Fibroblast of skin of scalp (primary cell): ENCODE data around the gene SAXO1.
"Not testable (repeated sequence)": the region's sequence is repeated elsewhere in the genome, so short reads cannot be mapped to it uniquely, and the experiment has no call there.

Experiments used
- DNase-seq: peaks from one replicate; pipeline ENCODE4 v3.0.0-alpha.2; 2013

Gene SAXO1

DNA sequence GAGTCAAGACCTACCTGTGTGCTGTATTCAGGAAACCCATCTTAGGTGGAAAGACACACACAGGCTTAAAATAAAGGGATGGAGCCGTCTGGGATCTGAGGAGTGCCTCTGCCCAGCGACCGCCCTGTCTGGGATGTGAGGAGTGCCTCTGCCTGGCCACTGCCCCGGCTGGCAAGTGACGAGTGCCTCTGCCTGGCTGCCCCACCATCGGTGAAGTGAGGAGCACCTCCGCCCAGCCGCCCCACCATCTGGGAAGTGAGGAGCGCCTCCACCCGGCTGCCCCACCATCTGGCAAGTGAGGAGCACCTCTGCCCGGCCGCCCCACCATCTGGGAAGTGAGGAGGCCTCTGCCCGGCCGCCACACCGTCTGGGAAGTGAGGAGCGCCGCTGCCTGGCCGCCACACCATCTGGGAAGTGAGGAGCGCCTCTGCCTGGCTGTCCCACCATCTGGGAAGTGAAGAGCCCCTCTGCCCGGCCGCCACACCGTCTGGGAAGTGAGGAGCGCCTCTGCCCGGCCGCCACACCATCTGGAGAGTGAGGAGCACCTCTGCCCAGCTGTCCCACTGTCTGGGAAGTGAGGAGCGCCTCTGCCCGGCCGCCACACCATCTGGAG, 33.7 kb downstream of the SAXO1 start:
- no peak for DNase-seq

DNA sequence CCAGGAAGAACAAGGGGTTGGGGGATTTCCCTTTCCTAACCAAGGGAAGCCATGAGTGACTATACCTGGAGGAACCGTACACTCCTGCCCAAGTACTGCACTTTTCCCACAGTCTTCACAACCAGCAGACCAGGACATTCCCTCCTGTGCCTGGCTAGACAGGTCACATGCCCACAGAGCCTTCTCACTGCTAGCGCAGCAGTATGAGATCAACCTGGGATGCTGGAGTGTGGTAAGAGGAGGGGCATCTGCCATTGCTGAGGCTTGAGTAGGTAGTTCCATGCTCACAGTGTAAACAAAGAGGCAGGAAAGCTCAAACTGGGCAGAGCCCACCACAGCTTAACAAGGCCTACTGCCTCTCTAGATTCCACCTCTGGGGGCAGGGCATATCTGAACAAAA, 35.9 kb downstream of the SAXO1 start:
- no peak for DNase-seq

DNA sequence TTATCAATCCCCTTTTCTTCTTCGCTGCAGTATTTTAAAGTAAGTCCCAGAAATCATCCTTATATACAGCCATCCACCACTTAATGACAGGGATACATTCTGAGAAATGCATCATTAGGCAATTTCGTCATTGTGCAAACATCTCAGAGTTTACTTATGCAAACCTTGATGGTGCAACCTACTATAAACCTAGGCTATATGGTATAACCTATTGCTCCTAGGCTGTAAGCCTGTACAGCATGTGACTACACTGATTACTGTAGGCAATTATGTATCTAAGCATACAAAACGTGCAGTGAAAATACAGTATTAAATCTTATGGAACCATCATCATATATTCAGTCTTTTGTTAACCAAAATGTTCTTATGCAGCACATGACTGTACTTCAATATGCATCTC, 36.8 kb downstream of the SAXO1 start:
- DNase-seq = no peak

DNA sequence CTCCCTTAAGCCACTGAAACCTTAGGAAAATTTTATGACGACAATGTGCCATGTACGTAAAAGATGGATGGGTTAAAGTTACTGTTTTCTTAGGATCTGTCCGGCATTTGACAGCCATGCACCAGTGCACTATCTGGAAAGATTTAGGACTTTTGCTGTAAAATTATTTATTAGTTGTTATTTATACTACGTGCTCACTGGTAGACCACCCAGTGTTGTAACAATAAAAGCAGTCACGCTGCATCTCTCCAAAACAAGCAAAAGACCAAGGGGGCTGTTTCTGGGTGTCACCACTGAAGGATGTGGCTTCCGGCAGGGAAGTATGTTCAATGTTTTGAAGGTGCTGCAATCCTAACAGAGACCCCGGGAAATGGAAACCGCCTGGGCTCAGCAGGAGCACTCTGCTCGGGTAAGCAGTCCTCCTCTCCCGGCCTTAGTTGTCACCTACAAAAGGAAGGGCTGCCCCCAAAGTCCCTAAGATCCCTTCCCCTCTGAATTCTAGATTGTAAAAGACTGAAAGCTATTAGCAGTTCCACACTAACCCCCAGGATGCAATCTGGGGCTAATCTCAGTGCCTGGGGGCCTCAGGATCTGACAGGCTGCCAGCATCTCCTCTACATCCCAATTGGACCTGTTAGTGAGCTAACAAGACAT, 38.6 kb downstream of the SAXO1 start:
- peak; percentile 7 for DNase-seq

DNA sequence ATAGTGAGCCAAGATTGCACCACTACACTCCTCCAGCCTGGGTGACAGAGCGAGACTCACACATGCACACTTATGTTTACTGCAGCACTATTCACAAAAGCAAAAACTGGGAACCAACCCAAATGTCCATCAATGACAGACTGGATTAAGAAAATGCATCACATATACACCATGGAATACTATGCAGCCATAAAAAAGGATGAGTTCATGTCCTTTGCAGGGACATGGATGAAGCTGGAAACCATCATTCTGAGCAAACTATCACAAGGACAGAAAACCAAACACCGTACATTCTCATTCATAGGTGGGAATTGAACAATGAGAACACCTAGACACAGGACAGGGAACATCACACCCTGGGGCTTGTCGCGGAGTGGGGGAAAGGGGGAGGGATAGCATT, 41.8 kb downstream of the SAXO1 start:
- not testable (repeated sequence) for DNase-seq

DNA sequence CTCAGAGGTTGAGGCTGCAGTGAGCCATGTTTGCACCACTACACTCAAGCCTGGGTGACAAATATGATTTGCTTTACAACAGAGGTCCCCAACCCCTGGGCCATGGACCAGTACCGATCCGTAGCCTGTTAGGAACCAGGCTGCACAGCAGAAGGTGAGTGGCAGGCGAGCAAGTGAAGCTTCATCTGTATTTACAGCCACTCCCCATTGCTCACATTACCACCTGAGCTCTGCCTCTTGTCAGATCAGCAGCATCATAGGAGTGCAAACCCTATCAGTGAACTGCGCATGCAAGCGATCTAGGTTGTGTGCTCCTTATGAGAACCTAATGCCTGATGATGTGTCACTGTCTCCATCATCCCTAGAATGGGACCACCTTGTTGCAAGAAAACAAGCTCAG, 42.5 kb downstream of the SAXO1 start:
- DNase-seq = no peak

DNA sequence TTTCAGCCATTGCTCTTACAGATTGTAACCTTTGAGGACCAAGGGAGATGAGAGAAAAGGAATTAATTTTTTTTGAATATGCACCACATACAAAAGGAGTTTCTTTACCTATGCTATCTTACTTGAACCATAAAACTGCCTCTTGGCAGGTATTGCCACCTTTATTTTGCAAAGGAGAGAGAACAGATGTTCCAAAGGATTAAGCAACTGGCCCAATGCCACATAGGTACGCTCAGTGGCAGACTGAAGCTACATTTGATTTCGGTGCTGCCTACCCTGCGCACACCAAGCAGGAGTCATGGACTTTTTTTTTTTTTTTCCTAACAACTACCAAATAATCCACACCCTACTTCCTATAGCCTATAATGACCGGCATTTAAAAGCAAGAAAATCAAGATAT, 43.1 kb downstream of the SAXO1 start:
- DNase-seq = no peak

DNA sequence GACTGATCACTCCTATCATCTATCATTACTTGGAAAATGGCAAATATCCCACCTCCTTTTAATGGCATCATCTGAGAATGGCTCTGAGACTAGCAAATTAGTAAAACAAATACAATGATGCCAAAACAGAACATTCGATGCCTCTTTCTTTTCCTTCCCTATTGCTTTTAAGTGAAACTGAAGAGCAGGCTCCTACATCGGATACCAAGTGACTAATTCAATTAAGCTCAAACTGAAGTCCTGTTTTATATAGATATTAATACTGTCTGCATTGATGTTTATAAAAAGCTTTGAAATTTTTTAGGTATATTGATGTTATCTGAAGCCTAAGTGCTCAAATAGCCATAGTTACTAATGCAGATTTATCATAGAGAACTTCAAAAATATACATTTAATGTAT, 43.9 kb downstream of the SAXO1 start:
- no peak for DNase-seq

DNA sequence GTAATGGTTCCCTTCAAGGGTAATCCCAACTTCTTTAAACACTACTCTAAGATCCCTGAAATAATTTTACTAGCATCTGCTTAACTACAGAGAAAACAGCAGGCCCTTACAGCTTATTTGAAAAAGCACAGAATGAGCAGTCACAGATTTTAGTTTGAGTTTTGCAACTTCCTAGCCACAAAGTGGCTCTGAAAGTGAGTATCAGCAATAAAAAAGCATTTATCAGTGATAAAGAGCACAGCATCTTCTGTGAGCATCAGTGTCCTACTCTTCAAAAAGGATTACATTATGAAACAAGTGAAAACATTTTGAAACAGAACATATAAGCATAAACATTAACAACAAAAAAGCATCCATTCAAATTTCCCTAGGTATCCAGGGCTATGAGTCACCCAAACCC, 45.0 kb downstream of the SAXO1 start:
- DNase-seq = no peak

DNA sequence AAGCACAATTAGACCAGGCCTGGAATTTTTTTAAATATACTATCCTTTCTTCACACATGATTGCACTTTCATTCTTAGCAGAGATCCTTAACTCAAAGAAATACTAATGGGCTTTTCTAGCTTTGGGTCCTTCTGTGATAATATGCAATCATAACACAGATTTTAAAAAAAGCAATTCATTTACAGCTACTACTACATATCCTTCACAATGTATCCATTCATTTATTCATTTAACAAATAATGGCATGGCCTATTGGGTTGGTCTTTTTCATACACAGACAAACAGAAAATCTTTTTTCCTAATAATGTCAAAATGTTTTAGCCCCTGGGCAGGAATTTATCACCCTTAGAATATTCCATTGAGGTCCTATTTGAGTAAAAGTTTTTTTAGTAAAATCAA, 47.0 kb downstream of the SAXO1 start:
- no peak for DNase-seq

DNA sequence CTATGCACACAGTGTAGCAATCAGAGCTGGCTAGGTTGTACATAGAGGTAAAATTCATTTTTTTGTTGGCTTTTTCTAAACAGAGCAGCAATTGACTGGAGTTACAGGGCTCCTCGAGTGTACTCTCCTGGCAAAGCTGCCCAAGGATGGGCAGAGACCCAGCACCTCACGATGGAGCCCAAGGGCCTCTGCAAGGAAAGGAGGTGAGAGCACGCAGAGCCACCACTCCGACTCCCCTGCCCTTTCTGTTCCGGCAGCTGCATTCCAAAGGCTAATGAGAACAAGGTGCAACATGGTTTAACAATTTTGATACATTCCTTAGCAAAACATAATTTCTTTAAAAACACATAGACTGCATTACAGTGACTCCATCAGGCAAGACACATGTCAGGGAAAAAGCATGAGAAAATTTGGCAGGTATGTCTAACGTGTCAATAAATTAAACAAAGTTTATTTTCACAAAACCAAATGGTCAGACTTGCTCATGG, 47.5 kb downstream of the SAXO1 start:
- DNase-seq = peak; percentile 76

DNA sequence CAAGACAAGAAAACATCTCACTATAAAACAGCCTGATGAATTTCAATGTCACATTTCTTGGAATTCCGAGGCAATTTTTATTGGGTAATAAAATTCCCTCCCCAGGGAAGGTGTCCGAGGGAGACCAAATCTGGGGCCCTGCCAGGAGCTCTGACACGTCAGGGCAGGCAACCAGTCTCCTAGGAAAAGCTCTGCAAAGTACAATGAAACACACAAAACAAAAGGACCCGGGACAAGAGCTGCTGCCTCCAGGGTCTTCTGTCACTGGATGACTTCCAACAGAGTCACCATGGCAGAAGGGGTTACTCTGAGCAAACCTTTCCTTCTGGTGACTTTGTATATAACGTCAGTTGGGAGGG, 50.8 kb downstream of the SAXO1 start:
- DNase-seq = peak; percentile 13

DNA sequence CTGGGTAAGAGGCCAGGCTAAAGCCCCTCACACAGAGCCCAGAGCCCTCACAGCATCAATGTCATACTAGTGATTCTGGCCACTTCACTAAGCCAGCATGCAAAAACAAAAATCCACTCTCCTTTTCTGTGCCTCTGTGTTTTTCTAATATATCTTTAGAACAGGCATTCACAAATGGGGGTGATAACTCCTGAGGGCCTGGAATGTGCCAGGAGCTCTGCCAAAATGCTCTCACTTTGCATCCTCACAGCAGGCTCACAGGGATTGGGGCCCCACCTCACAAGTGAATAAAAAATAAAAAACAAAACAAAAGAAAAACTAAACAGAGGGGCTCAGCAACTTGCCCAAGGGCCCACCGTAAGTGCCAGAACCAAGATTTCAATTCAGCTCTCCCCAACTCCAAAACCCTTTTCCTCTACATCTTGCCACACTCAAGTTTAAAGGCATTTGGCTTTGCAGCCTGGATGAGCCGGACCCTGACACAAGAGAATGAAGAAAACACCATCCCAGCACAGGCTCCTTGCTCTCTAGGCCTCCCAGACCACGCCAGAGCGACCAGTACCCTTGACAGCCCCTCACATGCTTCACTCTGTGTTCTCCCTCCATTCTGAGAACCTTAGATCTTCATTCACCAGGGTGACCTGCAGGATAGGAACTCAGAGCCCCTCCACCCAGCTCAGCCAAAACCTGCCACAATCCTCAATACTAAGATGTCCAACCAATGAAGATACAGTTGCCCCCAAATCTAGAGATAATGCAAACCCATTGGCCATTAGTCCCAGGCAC, 51.3 kb downstream of the SAXO1 start:
- DNase-seq = no peak

DNA sequence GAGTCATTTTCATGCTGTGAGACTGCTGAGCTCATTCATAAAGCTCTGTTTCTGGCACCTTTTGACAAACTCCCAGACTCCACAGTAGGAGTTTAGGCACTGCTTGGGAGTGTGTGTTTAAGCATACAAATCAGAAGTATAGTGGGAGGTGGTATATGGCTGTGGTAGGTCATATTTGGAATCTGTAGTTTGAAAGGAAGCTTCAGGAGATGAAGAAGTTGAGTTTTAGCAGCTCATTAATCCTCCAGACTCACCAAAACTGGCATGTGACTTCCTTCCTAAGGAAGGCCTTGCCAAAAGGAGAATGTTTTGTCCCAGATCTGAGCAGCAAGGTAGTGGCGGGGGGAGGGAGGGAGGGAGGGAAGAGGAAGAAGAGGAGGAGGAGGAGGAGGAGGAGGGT, 52.8 kb downstream of the SAXO1 start:
- peak; percentile 11 for DNase-seq

DNA sequence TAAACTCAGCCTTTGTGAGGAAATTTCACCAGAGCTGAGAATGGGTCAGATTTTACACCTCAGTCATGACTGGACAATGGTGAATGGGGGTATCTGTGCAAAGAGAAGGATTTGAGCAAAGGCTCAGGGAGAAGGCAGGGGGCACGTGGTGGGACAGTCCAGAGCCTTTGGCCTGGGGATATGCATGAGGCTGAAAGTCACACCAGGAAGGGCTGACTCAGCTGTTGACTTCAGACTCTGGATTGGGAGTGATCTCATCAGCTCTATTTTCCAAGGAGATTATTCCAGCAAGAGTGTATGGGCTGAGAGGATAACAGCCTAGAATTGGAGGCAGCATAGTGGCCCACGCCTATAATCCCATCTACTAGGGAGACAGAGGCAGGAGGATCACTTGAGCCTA, 53.6 kb downstream of the SAXO1 start:
- DNase-seq = peak; percentile 58

DNA sequence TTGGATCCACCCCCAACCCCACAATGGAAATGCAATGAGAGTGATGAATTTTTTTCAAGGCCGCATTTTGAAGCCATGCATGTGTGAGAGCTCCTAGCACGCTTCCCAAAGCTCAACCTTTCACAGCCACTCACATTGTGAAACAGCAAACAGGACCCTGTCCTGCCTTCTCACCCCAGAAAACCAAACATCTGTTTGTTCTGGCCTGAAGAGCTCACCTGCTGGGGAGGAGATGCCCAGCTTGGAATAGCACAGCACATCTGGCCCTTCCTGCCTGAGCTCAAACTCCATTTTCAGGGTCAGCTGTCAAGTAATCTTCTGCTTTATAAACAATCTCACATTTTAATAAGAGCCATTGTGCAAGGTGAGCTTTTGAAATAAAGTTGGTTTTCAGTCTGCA, 54.8 kb downstream of the SAXO1 start:
- DNase-seq = no peak

DNA sequence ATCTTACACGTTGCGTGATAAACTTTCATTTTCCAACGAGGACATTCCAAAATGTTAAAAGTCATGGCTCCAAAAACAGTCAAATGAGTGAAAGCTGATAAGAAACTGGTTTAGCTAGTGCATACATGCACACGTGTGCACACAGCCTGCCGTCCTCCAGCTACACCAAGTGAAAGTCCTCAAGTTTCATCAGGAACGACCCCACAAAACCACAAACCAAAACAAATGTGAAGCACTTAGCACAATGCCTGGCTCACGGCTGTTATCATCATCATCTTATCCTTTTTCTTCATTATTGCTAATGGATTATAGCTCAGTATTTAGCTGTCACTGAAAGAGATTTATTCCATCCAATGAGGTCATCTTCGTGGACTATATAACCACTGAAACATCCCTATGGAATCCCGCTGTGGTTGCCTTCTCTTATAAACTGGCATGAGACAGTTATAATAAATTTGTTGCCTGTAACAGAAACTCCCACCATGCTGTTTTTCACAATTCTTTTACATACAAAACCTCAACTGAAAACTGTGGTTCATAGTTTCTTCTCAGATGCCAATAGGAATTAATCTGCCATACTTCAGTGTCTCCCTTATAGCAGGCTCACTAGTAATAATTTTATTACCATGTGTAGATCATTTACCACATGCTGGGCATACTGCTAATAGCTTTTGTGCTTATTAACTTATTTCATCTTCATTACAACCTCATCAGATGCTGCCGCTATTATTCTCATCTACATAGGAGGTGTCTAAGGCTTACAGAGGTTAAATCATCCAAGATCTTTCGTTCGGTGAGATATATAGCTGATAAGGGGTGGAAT, 56.1 kb downstream of the SAXO1 start:
- peak; percentile 93 for DNase-seq

DNA sequence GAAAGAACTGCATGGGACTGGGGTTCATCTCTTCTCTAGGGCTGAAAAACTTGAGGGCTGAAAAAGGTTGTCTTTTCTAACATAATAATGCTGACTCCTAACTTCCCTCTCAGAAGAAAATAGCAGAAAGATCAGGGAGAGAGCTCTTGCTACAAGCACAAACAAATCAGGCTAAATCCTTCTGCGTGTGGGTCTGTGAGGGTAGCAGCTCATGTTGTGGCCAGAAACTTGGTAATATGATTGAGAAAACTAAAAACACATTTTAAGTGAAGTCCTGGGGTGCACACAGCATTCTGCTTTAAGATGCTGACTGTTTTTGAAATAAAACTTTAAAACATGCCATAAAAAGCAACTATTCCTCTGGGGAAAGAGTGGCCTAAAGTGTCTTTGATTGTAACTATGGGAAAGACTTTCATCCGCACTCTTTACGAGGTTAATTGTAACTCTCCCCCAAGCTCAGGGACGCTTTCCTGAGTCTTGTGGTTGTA, 56.7 kb downstream of the SAXO1 start:
- peak; percentile 14 for DNase-seq

DNA sequence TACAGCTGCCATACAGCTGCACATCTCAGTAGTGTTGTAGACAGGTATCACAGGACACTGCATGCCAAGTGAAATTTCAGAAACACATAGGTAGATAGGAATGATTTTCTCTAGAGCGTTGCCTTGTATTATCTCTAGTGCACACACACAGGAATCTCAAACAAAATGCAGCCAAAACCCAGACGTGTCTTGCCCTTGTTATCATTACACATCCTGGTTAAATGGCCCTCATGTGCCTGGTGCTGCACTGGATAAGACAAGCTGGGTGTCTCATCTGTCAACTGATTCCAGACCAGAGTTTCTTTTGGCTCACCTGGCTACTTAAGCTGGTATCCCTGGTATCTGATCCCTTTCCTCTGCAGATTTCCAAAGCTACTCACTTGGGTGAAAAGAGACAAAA, 59.7 kb downstream of the SAXO1 start:
- no peak for DNase-seq

DNA sequence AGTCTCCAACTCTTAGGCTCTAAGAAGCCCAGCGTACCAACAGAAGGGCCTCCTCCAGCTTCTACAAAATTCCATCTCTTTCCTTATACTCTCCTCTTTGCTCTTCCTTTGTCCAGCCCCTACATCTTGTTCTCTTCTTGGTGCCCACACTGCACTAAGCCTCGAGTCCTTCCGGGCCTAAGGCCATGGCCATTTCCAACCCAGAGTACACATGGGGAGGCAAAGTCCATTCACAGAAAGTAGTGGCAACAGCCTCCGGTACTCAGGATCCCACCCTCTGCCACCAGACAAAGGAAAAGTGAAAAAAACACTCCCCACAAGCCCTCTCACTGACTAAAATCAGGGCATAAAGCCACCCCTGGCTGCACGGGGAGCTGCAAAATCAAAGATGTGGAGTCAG, 60.3 kb downstream of the SAXO1 start:
- no peak for DNase-seq

DNA sequence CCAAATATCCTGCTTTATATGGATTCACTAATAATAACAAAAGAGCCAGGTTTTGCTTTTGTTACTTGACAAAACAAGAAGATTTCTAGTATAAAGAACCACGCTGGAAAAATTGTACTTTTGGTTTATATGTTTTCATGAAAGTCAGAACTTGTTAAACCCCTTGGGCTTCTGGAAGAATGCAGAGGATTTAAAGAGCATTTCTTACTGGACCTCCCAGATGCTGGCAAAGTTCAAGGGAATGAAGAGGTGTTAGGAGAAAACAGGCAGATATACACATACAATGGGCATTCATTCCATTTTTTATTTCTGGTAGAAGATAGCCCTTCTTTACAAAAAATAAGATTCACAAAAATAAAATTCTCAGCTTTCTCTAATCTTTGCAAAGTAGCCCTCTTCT, 61.1 kb downstream of the SAXO1 start:
- DNase-seq = no peak

DNA sequence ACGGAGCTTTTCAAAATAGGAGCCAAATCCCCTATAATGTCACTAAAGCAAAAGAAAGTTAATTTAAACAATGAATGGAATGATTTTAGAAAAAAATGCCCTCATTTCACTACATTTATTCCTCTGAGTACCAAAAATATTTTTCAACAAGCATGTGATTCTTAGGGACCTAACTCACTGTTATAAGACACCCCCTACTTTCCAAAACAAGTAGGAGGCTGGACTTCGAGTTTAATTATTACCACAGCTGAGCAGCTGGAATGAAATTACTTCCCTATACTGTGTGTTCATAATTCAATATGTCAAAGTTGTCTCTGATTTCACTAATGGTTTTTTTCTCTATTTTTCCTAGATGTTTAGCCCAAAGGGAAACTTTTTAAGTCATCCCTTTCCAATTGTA, 61.6 kb downstream of the SAXO1 start:
- no peak for DNase-seq

DNA sequence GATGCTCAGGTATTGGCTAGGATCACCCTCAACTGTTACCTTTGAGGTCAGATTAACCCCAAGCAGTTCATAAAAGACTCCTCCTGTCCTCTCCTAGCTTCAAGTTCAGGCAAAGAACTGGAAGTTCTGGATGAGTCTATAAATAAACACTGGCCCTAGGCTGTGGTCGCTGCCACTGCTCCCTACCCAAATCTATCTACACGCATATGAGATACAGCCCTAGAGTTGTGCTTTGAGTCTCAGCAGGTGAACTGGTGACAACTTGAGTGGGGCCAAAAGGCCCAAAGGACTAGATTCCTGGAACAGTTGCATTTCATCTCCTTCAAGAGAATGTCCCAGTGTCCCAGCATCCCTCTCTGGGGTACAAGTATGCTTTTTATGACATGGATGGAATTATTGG, 62.6 kb downstream of the SAXO1 start:
- DNase-seq = no peak
